SU-DHL-6 (cell line): ENCODE results near the gene CASP4.
"Not testable (repeated sequence)": the region's sequence is repeated elsewhere in the genome, so short reads cannot be mapped to it uniquely, and the experiment has no call there.

ENCODE experiments used
- H2AFZ ChIP-seq: fragments of 200-600 bp; sonication (generic); 2 replicates; pipeline ENCODE4 v1.6.1; 2014; ENCODE audit warnings: low read depth, mild to moderate bottlenecking, moderate library complexity, mixed read lengths, antibody characterized with exemption, low read length; ENCODE audit not compliant: severe bottlenecking
- H3F3A ChIP-seq: fragments of 200-600 bp; shearing (Covaris generic); 2 replicates; pipeline ENCODE4 v1.6.0; 2016; ENCODE audit warnings: antibody characterized with exemption, mild to moderate bottlenecking; ENCODE audit not compliant: insufficient read depth
- H3K27ac ChIP-seq: fragments of 200-600 bp; sonication (generic); 2 replicates; pipeline ENCODE4 v1.5.1; 2016; ENCODE audit warnings: low read depth, mild to moderate bottlenecking, low read length, moderate library complexity, mixed read lengths
- H3K27me3 ChIP-seq: fragments of 200-600 bp; sonication (generic), shearing (Covaris generic); 2 replicates; pipeline ENCODE4 v1.6.0; 2014; ENCODE audit warnings: mild to moderate bottlenecking, low read length
- H3K36me3 ChIP-seq: fragments of 200-600 bp; sonication (generic); 2 replicates; pipeline ENCODE4 v1.6.1; 2014; ENCODE audit warnings: mild to moderate bottlenecking, low read length, mixed read lengths
- H3K4me2 ChIP-seq: fragments of 300-600, 200-600 bp; shearing (Covaris generic), sonication (generic); 2 replicates; pipeline ENCODE4 v1.6.0; 2014; ENCODE audit warnings: low read length, low read depth, mild to moderate bottlenecking; ENCODE audit not compliant: poor library complexity, severe bottlenecking
- H3K4me3 ChIP-seq: fragments of 200-600 bp; sonication (generic); 2 replicates; pipeline ENCODE4 v1.5.1; 2014; ENCODE audit warnings: antibody characterized with exemption, low read length, mild to moderate bottlenecking, mixed read lengths; ENCODE audit not compliant: insufficient read depth, poor library complexity, severe bottlenecking
- H3K79me2 ChIP-seq: fragments of 200-600 bp; sonication (generic); 2 replicates; pipeline ENCODE4 v1.6.1; 2014; ENCODE audit warnings: mild to moderate bottlenecking, low read length, moderate library complexity; ENCODE audit not compliant: insufficient read depth
- H3K9ac ChIP-seq: fragments of 200-600 bp; sonication (generic); 2 replicates; pipeline ENCODE4 v1.7.0; 2014; ENCODE audit warnings: mild to moderate bottlenecking, low read length
- H3K9me2 ChIP-seq: fragments of 200-600 bp; sonication (generic); replicated peaks from 2 replicates; pipeline ENCODE4 v1.6.1; 2014; ENCODE audit warnings: low read length; ENCODE audit not compliant: insufficient read depth
- H3K9me3 ChIP-seq: fragments of 200-600 bp; sonication (generic); 2 replicates; pipeline ENCODE4 v1.6.1; 2014; ENCODE audit warnings: low read length, mixed read lengths; ENCODE audit not compliant: insufficient read depth
- H4K20me1 ChIP-seq: fragments of 200-600 bp; sonication (generic); 2 replicates; pipeline ENCODE4 v1.6.1; 2014; ENCODE audit warnings: low read depth, mild to moderate bottlenecking, antibody characterized with exemption, low read length, moderate library complexity, mixed read lengths
- CTCF ChIP-seq: fragments of 200-600 bp; sonication (generic); IDR thresholded peaks from one replicate; pipeline ENCODE4 v1.5.1; 2017; ENCODE audit warnings: antibody characterized with exemption, mild to moderate bottlenecking, low read length, moderate library complexity; ENCODE audit not compliant: insufficient read depth, poor library complexity, severe bottlenecking
- EZH2phosphoT487 ChIP-seq: fragments of 200-600 bp; sonication (generic), shearing (Covaris generic); conservative IDR thresholded peaks from 2 replicates; pipeline ENCODE4 v1.6.1; 2018; ENCODE audit warnings: mild to moderate bottlenecking, antibody characterized with exemption, low read length, moderate library complexity, mixed read lengths

Gene CASP4

DNA sequence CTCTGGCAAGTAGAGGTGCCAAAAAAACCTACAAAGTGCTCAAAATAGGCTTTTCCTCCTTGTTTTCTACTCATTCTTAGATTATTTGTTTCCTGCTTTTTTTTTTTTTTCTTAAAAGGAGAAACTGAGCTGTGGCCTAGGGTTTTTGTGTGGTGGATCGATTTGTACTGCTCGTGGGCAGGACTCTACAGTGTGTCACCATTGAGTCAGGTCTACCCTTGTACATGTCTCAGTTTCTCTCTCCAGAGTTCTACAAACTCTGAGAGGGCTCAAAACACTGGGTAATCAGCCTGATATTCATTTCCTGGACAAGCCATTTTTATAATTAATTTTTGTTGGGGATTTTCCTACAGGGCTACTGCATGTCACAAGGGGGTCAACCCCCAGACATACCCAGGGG is 5.2 kb upstream of the CASP4 start:
- Histone ChIP-seq H3K27ac (no peak overlapping the region), H3K36me3 (no peaks in the 10 kb centered on the region), H3K4me3 (no peak overlapping the region), H4K20me1 (no peaks in the 10 kb centered on the region), H3K27me3 (no peaks in the 10 kb centered on the region), H3F3A (no peaks in the 10 kb centered on the region), H2AFZ (no peak overlapping the region), H3K9me2 (no peaks in the 10 kb centered on the region), H3K9me3 (no peaks in the 10 kb centered on the region), H3K9ac (no peak overlapping the region), H3K4me2 (no peak overlapping the region), H3K79me2 (no peaks in the 10 kb centered on the region)
- TF ChIP-seq CTCF (no peak), EZH2phosphoT487 (no peak)

DNA sequence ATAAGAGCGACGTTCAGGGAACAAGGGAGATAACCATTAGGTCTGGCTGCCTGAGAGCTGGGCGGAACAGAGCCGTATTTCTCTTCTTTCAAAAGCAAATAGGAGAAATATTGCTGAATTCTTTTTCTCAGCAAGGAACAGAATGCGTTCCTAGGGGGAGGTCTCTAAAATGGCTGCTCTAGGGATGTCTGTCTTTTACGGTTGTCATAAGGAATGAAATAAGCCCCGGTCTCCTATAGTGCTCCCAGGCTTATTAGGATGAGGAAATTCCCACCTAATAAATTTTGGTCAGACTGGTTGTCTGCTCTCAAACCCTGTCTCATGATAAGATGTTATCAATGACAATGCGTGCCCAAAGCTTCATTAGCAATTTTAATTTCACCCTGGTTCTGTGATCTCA is 4.5 kb upstream of the CASP4 start:
- H3K9me3 ChIP-seq, H3K4me2 ChIP-seq, H3K9ac ChIP-seq, H4K20me1 ChIP-seq, H3K79me2 ChIP-seq, H3K36me3 ChIP-seq, H3K9me2 ChIP-seq, H3F3A ChIP-seq, H3K27ac ChIP-seq, H3K4me3 ChIP-seq, H3K27me3 ChIP-seq, H2AFZ ChIP-seq: not testable (repeated sequence)

- H3K4me2 ChIP-seq = no peak overlapping the region
- H3K9me3 ChIP-seq = no peaks in the 10 kb centered on the region
- no peaks in the 10 kb centered on the region for H4K20me1 ChIP-seq
- no peaks in the 10 kb centered on the region for H3K36me3 ChIP-seq
- no peaks in the 10 kb centered on the region for H3K79me2 ChIP-seq
- no peak overlapping the region for H3K9ac ChIP-seq
- H2AFZ ChIP-seq = no peak overlapping the region
- H3K27me3 ChIP-seq = no peaks in the 10 kb centered on the region
- H3K9me2 ChIP-seq = no peaks in the 10 kb centered on the region
- TF ChIP-seq CTCF = no peak
- no peak for TF ChIP-seq EZH2phosphoT487
- no peak overlapping the region for H3K27ac ChIP-seq
- no peak overlapping the region for H3K4me3 ChIP-seq
- H3F3A ChIP-seq = no peaks in the 10 kb centered on the region
Observed at GRCh38 chr11:104970756-104971155, 2.4 kb upstream of the CASP4 start.

DNA sequence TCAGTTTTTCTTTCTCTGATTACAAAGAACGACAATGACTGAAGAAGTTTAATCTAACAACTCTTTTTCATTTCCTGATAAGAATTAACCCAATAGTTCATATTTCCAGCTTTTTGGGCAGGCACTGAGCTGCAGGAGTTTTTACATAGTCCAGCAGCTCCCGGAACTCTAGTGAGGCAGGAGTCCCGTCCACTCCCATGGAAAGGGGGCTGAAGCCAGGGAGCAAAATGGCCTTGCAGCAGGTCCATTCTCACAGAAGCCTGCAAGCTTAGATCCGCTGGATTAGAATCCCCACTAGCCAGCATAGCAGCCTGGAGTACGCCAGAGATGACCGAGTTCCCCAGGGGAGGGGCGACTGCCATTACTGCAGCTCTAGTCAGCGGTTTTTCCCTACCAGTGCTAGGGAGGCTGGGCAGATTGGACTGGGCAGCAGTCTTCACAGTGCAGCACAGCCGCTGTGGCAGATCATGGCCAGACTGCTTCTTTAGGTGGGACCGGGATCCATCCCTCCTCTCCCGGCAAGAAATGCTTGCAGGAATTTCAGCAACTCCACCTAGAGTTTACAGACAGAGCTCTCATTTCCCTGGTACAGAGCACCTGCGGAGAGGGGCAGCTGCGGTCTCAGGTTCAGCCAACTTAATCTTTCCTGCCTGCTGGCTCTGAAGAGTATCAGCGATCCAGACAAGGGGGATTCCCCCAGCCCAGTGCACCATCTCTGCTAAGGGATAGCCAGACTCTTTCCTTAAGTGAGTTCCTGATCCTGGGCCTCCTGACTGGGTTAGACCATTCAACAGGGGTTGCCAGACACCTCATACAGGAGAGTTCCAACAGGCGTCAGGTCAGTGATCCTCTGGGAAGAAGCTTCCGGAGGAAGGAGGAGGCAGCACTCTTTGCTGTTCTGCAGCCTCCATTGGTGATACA is 742 bp upstream of the CASP4 start:
- no peaks in the 10 kb centered on the region for H3F3A ChIP-seq
- no peak overlapping the region for H3K4me3 ChIP-seq
- no peak overlapping the region for H2AFZ ChIP-seq
- no peak overlapping the region for H3K4me2 ChIP-seq
- H4K20me1 ChIP-seq = no peaks in the 10 kb centered on the region
- no peak overlapping the region for H3K27ac ChIP-seq
- H3K79me2 ChIP-seq = no peaks in the 10 kb centered on the region
- TF ChIP-seq CTCF = no peak
- H3K9me2 ChIP-seq = no peaks in the 10 kb centered on the region
- no peaks in the 10 kb centered on the region for H3K36me3 ChIP-seq
- no peaks in the 10 kb centered on the region for H3K9me3 ChIP-seq
- H3K9ac ChIP-seq = no peak overlapping the region
- no peaks in the 10 kb centered on the region for H3K27me3 ChIP-seq
